HG03159 (cell line): Measurements from ENCODE around the gene CPNE5.
"Not testable (repeated sequence)": the region's sequence is repeated elsewhere in the genome, so short reads cannot be mapped to it uniquely, and the experiment has no call there.

Experiments
- ATAC-seq: cut with Tn5 transposase; IDR thresholded peaks from one replicate; pipeline ENCODE4 v1.9.1; 2021; ENCODE audit warnings: mild to moderate bottlenecking, moderate library complexity; ENCODE audit not compliant: unreplicated experiment

CPNE5 gene

GRCh38 chr6:36706339-36706738, 132.9 kb downstream of the CPNE5 start:
- no peak for ATAC-seq

- ATAC-seq = not testable (repeated sequence)
Measured at GRCh38 chr6:36704961-36705577, 134.2 kb downstream of the CPNE5 start.

- no peak for ATAC-seq
Measured at GRCh38 chr6:36703982-36704381, 135.3 kb downstream of the CPNE5 start.

- no peak for ATAC-seq
Measured at GRCh38 chr6:36703081-36703606, 136.1 kb downstream of the CPNE5 start.

- ATAC-seq = no peak
Measured at GRCh38 chr6:36702656-36703055, 136.6 kb downstream of the CPNE5 start.

- no peak for ATAC-seq
Measured at GRCh38 chr6:36701401-36701991, 137.7 kb downstream of the CPNE5 start.

GRCh38 chr6:36700831-36701230, 138.4 kb downstream of the CPNE5 start:
- ATAC-seq = no peak

GRCh38 chr6:36700071-36700812, 139.0 kb downstream of the CPNE5 start:
- no peak for ATAC-seq

GRCh38 chr6:36699348-36699747, 139.9 kb downstream of the CPNE5 start:
- no peak for ATAC-seq

- no peak for ATAC-seq
Measured at GRCh38 chr6:36698871-36699271, 140.4 kb downstream of the CPNE5 start.

- ATAC-seq = no peak
Measured at GRCh38 chr6:36698196-36698595, 141.0 kb downstream of the CPNE5 start.

GRCh38 chr6:36697481-36697903, 141.8 kb downstream of the CPNE5 start, which contains the start of gene RAB44:
Gene RAB44 (plus strand): TSS chr6:36697826. CDS start chr6:36704236, 6,410 bp downstream.
- no peak for ATAC-seq

GRCh38 chr6:36695414-36695813, 143.8 kb downstream of the CPNE5 start:
- no peak for ATAC-seq

- ATAC-seq = no peak
Measured at GRCh38 chr6:36694616-36695015, 144.6 kb downstream of the CPNE5 start.

GRCh38 chr6:36692861-36693702, 146.2 kb downstream of the CPNE5 start:
- ATAC-seq = no peak

GRCh38 chr6:36692220-36692619, 147.0 kb downstream of the CPNE5 start:
- ATAC-seq = no peak

- no peak for ATAC-seq
Measured at GRCh38 chr6:36691612-36692011, 147.6 kb downstream of the CPNE5 start.

GRCh38 chr6:36691011-36691410, 148.2 kb downstream of the CPNE5 start:
- ATAC-seq = no peak
